Lower leg skin (tissue), 4 donors: ENCODE measurements around the gene GIMAP2. TPM values are rescaled to one million over a fixed set of nuclear protein-coding genes. Genes with fewer than 3 reads are reported as not detected.

ENCODE experiments used
- DNase-seq, 2 donors: peaks; one replicate each; pipeline ENCODE4 v3.0.0-alpha.2; 2019; ENCODE audit warnings: low spot score in 2 of 2
- H3K4me3 ChIP-seq: fragments of 200-600 bp; sonication (generic); 2 replicates; pipeline ENCODE4 v1.5.1; 2017; ENCODE audit warnings: mild to moderate bottlenecking, low read depth; ENCODE audit not compliant: poor library complexity, severe bottlenecking
- POLR2A ChIP-seq, 2 donors: fragments of 450-650 bp; IDR thresholded peaks; one replicate each; pipeline ENCODE4 v1.6.1; 2016 to 2017; ENCODE audit warnings: antibody characterized with exemption in 2 of 2, mild to moderate bottlenecking in 1 of 2, moderate library complexity in 1 of 2
- WGBS, 2 donors: methylation state at CpG; one replicate each; pipeline ENCODE4 v1.1.5; 2018; 5-methylcytosine and 5-hydroxymethylcytosine counted together
- intact Hi-C: fragments of 100-400 bp; cut with DNase I; formaldehyde crosslinking; loops from one replicate; pipeline ENCODE4 v1.15.0; 2023; ENCODE audit warnings: low total_unique reads
- total RNA-seq, 4 donors: library from RNA; depleted of rRNA; stranded (reverse); fragments of >200 nt; gene quantifications; one replicate each; pipeline ENCODE4 v1.1.0, GENCODE V29; 2016
- TF ChIP-seq, protein P1 (sequence below), 3 donors: fragments of 450-650 bp; IDR thresholded peaks; one replicate each; pipeline ENCODE4 v1.5.1; 2016; ENCODE audit warnings: antibody characterized with exemption in 3 of 3, mild to moderate bottlenecking in 3 of 3, moderate library complexity in 2 of 3

GIMAP2 gene
- total RNA-seq, 4 donors from 2014 or later: 0.53 to 7.2 (median 5.0) TPM

GRCh38 chr7:150688630-150689029 is 3.1 kb downstream of the GIMAP2 start:
- WGBS, 2 donors: 91 to 94% methylated on average over 6 of the region's 6 CpGs
- TF ChIP-seq, protein P1, sequence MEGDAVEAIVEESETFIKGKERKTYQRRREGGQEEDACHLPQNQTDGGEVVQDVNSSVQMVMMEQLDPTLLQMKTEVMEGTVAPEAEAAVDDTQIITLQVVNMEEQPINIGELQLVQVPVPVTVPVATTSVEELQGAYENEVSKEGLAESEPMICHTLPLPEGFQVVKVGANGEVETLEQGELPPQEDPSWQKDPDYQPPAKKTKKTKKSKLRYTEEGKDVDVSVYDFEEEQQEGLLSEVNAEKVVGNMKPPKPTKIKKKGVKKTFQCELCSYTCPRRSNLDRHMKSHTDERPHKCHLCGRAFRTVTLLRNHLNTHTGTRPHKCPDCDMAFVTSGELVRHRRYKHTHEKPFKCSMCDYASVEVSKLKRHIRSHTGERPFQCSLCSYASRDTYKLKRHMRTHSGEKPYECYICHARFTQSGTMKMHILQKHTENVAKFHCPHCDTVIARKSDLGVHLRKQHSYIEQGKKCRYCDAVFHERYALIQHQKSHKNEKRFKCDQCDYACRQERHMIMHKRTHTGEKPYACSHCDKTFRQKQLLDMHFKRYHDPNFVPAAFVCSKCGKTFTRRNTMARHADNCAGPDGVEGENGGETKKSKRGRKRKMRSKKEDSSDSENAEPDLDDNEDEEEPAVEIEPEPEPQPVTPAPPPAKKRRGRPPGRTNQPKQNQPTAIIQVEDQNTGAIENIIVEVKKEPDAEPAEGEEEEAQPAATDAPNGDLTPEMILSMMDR (IDR thresholded peaks at IDR 0.05): no peak
- TF ChIP-seq POLR2A (IDR thresholded peaks at IDR 0.05): no peak
- no peak overlapping the region for H3K4me3 ChIP-seq
- intact Hi-C loops: no loop called here
- DNase-seq: no peak

DNA sequence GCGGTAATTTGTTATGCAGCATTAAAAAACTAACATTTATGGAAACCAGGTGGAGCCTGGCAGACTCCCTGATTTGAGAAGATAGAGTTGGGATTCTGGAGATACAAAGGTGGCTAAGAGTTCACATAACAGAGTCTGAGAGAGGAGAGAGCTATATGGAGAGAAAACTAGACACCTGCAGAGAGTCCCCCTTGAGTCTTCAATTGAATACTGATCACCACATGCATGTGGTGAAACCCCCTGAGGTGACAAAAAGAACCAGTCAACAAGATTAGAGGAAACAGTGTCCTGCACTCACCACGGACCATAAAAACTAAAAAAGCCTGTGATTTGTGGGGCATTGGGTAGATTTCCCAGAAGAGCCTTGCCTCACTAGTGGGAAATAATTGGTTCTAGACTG is 10.1 kb downstream of the GIMAP2 start:
- intact Hi-C loops: no loop called here
- no peak overlapping the region for H3K4me3 ChIP-seq
- TF ChIP-seq POLR2A (IDR thresholded peaks at IDR 0.05): no peak
- TF ChIP-seq, protein P1 (IDR thresholded peaks at IDR 0.05): no peak
- WGBS, 2 donors: 43 to 60% methylated on average over 2 of the region's 2 CpGs
- no peak for DNase-seq

DNA sequence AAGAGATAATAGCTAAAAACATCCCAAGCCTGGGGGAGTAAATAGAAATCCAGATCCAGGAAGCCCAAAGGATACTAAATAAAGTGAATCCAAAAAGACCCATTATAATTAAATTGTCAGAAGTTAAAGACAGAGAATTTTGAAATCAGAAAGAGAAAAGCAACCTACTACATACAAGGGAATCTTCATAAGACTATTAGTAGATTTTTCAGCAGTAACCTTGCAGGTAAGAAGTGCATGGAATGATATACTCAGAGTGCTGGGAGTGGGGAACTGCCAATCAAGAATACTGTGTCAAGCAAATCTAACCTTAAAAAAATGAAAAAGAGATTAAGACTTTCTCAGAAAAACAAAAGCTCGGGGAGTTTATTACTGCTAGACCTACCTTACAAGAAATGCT is 17.7 kb downstream of the GIMAP2 start:
- intact Hi-C loops: no loop called here
- no peak for TF ChIP-seq POLR2A (IDR thresholded peaks at IDR 0.05)
- TF ChIP-seq, protein P1 (IDR thresholded peaks at IDR 0.05): no peak
- no peak overlapping the region for H3K4me3 ChIP-seq
- WGBS, 2 donors: 91 to 95% methylated on average over 1 of the region's 1 CpG
- no peak for DNase-seq

- no peak overlapping the region for H3K4me3 ChIP-seq
- DNase-seq: no peak
- no peak for TF ChIP-seq POLR2A (IDR thresholded peaks at IDR 0.05)
- TF ChIP-seq, protein P1 (IDR thresholded peaks at IDR 0.05): no peak
- 63 to 77% methylated on average over 4 of the region's 4 CpGs for WGBS, 2 donors
- intact Hi-C loops: no loop called here
These were observed 29.8 kb downstream of the GIMAP2 start for GRCh38 chr7:150715293-150715692.

GRCh38 chr7:150715738-150716137 is 30.2 kb downstream of the GIMAP2 start:
- intact Hi-C loops: no loop called here
- no peak overlapping the region for H3K4me3 ChIP-seq
- DNase-seq: no peak
- TF ChIP-seq POLR2A (IDR thresholded peaks at IDR 0.05): no peak
- TF ChIP-seq, protein P1 (IDR thresholded peaks at IDR 0.05): no peak
- WGBS, 2 donors: 57 to 69% methylated on average over 4 of the region's 4 CpGs

DNA sequence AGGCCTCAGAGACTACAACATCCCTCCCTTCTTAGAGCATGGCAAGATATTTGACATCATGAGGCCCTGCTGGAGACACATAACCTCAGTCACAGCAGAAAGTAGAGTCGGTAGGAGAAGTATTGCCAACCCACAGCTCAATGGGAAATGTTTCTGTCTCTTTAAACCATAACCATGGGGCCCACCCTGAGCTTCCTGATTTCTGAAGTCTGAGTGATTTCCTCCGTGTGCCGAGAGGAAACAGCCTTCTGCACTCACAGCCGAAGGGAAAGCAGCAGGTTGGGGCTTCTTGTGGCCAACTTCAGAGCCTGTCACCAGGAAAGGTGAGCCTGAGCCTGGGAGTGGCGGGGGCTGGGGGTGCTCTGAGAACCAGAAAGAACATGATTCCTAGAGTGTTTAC is 30.9 kb downstream of the GIMAP2 start, which contains the start of gene GIMAP1:
TSS of gene GIMAP1 (plus strand) at position 246 of the 400 bp plus-strand sequence. CDS start 2,435 bp downstream, outside the sequence.
- TF ChIP-seq POLR2A (IDR thresholded peaks at IDR 0.05): no peak
- TF ChIP-seq, protein P1 (IDR thresholded peaks at IDR 0.05): no peak
- H3K4me3 ChIP-seq: peak within 1 kb of the TSS; percentile 7
- intact Hi-C loops: no loop called here
- peak in 1 of 2 donors; percentile 33 for DNase-seq
- 38 to 48% methylated on average over 5 of the region's 5 CpGs for WGBS, 2 donors
